ENCODE data around the gene ARHGEF17. TPM values are rescaled to one million over a fixed set of nuclear protein-coding genes. Genes with fewer than 3 reads are reported as not detected.

ARHGEF17 gene
- total RNA-seq, 1 donor from 2014 or later = 52.0 TPM

DNA sequence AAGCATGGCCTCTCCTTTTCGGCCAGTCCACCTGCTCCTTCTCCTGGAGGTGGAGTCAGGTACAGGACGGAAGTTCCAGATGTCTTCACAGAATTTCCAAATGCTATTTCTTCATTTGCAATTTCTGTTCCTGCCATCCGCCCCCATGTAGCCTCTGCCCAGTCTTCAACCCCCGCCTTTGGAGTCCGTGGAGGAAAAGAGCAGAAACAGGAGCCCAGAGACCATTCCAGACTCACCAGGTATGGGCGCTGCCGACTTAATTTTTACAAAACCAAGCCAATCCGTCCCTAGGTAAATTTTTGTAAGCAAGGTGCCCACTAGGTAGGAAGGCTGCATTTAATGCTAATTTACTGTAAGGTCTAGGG, 97.1 kb downstream of the ARHGEF17 start:
- intact Hi-C loops (cut with micrococcal nuclease) = loop anchor here (10.0 kb wide), 1 partner anchor 260 kb away; no protein-coding TSS in a partner anchor
- ATAC-seq = no peak
- no peak for DNase-seq

DNA sequence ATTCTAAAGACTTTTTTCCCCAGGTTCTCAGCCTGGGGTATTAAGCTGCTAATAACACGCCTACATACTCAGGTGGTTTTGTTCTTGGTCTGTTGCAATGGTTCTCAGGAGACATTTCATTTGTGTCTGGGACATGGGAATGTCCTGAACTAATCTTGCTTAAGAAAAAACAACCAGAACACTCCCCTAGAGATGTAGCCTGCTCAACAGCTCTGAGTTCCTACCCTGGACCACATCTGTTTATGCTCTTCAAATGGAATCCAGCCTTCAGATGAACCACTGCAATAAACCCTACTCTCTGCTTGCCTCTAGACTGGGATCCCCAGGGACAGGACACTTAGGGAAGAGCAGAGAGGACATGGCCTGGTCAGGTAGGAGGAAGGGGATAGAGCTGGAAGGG, 98.1 kb downstream of the ARHGEF17 start:
- DNase-seq (no peak), ATAC-seq (no peak)
- intact Hi-C loops (cut with micrococcal nuclease) = loop anchor here (10.0 kb wide), 1 partner anchor 259 kb away; no protein-coding TSS in a partner anchor

DNA sequence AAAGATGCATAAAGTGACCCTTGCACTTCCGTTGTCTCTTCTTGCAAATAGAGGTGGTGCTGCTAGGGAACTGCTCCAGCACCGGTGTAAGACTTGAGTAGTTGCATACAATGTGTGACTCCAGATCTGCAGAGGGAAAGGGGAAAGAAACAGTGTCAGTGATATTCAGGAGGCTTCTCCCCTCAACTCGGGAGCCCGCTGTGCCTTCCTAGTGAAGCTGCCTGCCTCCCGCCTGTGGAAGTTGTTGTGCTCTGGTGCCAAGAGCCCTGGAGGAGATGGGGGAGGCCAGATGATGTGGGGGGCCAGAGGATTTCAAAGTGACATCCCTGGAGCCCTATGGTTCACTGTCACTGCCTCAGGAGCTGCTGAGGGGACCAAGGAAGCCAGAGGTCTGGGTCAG, 98.5 kb downstream of the ARHGEF17 start:
- DNase-seq = no peak
- no peak for ATAC-seq
- intact Hi-C loops (cut with micrococcal nuclease) = loop anchor here (10.0 kb wide), 1 partner anchor 258 kb away; no protein-coding TSS in a partner anchor

DNA sequence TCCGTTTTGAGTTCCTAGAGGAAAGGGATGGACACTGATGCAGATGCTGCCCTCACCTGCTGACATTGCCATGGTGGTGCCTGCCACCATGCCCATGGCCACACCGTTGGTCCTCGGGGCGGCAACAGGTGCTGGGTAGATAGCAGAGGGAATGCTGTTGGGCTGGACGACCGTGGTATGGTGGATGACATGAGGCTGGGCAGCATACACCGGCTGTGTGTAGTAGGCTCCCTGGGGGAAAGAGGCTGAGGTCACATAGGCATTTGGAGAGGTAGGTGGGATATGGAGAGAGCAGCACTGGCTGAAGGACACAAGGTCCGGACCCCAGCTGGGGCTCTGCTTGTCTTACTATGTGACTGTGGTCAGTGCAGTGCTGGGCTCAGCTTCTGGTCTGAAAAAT, 101.4 kb downstream of the ARHGEF17 start:
- intact Hi-C loops (cut with micrococcal nuclease) = loop anchor here (10.0 kb wide), 1 partner anchor 255 kb away; no protein-coding TSS in a partner anchor
- DNase-seq (no peak), ATAC-seq (no peak)

DNA sequence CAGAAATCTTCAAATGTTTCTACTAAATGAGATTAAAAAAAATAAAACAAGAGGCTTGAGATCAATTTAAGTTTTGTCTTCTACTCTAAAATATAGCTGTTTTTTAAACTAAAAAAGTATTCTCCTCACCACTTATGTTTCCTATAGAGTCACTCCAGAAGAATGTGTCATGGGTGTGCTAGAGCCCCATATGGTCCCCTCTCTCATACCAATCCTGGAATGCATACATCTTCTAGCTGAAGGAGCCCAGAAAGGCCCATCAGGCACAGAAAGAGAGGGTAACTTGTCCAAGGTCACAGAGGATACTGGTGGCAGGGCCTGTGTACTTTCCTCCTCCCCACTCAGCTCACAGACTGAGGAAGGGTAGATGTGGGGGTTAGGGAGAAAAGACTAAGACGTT, 102.6 kb downstream of the ARHGEF17 start:
- no peak for ATAC-seq
- DNase-seq = no peak
- intact Hi-C loops (cut with micrococcal nuclease) = no loop called here

DNA sequence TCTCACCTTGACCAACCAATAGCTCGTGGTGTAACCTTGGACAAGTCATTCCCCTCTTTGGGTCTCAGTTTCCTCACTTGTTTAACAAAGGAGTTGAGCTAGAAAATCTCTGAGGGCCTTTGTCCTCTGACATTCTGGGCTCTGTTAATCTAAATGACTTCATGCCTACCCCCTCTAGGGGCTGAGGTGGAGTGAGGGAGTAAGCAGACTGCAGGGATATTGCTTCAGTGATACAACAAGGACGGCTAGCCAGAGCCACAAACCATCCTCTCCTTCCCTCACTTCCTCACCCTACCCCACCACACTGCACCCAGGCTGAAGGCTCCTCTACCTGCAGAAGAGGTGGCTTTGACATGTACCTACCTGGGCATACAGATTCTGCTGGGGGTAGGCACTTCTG, 103.0 kb downstream of the ARHGEF17 start:
- ATAC-seq (no peak), DNase-seq (no peak)
- intact Hi-C loops (cut with micrococcal nuclease) = no loop called here

DNA sequence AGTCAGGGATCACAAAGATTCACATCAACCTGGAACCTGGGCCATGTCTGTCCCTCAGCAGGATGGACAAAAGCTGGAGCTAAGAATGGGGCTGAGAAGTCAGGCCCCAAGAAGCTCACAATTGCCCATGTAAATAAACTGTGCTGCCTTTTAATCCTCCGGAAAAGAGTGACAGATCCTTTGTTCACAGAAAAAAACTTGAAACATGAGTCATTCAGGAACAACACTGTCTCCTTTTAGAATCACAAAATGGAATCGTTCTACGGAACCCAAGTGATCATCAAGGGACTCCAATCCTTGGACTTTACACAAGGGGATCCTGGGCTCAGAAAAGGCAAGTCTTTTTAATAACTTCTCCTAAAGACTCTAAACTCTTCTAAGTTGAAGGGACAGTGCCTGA, 104.2 kb downstream of the ARHGEF17 start:
- ATAC-seq = no peak
- DNase-seq = no peak
- intact Hi-C loops (cut with micrococcal nuclease) = no loop called here

DNA sequence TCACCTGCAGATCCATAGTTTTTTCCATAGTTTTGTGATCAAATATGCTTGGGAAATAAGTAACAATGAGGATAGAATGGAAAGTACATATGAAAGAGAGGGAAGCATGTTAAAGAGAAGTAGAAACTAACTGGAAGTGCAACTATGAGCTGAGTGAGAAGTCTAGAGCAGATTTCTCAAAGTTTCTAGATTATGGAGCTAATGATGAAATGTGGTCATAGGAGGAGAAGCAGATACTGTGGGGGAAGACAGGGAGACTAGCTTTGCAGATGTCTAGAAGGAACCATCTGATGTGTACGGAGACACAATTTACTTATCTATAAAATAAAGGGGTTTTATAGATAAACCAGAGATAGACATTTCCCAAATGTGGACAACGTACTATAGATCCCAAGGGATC, 105.2 kb downstream of the ARHGEF17 start:
- ATAC-seq (no peak), DNase-seq (no peak)
- intact Hi-C loops (cut with micrococcal nuclease) = no loop called here

DNA sequence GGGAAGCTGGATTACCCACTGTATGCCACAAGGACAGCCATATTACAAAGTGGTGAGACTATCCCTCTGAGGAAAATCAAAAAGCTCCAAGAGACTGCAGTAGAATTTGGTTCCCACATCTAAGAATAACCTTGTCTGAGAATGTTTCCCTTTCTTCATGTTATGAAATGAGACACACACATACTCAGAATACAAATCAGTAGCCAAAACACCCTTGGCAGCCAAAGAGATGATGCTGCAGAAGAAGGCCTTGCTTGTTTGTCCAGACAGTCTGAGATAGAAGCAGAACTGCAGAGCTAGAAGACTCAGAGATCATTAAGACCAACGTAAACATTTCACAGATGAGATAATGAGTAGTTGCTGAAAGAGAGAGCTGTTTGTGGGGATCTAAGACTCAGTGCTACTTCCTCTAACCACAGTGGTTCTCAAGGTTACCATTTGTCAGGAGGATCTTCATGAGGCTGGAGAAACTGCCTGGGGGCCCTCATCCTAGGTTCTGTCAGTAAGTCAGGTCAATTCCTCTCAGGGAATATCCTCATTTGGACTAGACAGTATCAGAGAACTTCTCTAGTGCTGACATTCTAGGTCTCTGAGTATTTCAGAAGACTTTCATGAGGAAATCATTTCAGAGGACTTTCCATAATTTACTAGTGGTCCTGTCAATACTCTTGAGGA, 107.0 kb downstream of the ARHGEF17 start:
- intact Hi-C loops (cut with micrococcal nuclease) = no loop called here
- ATAC-seq = peak; percentile 41

DNA sequence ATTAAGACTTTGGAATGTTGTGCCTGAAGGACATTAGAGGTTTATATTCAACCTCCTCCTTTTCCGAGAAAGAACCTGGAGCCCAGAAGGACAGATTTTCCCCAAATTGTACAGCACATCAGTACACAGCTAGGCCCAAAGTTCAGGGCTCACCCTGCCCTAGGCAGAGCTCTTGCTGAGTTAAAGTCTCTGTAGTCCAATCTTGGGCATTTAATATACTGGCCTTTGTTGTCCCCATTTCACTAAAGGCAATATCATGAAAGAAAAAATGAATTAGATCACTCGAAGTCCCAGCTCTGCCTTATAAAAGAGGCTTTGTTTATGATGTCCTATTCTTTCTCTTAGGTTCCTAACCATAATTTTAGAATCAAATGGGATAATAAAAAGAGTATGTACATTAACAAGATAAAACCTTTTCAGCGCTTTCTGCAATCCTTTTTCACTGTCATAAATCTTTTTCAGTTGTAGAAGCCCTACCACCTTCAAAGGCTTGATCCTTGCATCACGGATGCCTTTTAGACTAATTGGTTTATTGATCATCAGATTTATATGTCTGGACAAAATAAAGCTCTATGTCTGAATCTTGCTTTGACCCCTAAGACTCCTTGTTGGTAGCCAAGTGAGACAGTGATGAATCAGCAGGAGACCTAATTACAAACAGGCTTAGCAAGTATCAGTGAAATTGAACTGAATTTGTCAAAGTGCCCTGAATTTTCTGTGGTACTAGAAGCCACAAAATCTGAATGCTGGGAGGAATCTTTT, 108.0 kb downstream of the ARHGEF17 start:
- intact Hi-C loops (cut with micrococcal nuclease) = no loop called here
- DNase-seq = no peak

More for the DNA sequence above, 107.0 kb downstream of the ARHGEF17 start:
- no peak for DNase-seq

DNA sequence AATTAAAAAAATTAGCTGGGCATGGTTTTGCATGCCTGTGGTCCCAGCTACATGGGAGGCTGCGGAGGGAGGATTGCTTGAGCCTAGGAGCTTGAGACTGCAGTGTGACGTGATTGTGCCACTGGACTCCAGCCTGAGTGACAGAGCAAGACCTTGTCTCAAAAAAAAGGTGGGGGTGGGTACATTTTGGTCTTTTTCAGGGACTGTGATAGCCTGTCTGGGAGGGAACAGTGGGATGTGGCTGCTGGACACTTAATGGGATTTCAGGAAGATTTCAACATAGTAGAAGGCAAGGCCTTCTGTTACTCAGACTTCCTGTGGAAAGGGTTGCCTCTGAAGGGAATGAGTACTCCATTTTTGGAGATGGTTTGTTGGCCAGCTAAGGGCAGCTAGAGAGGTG, 108.7 kb downstream of the ARHGEF17 start:
- ATAC-seq (no peak), DNase-seq (no peak)
- intact Hi-C loops (cut with micrococcal nuclease) = no loop called here

More for the DNA sequence above, 108.0 kb downstream of the ARHGEF17 start:
- ATAC-seq = no peak

Other genes starting within 250 kb of the ARHGEF17 start
- gene FCHSD2, start 166.0 kb upstream of the ARHGEF17 start, total RNA-seq = 32.7 TPM
- gene P2RY2, start 90.0 kb upstream of the ARHGEF17 start, total RNA-seq = 19.7 TPM
- gene P2RY6, start 35.9 kb upstream of the ARHGEF17 start, total RNA-seq = 1.5 TPM
- 1.8 TPM for gene RELT, start 68.1 kb downstream of the ARHGEF17 start, total RNA-seq